IPS DF 6.9 (cell line): Measurements from ENCODE around the gene HDAC6.

Experiments used
- DNase-seq: peaks from one replicate; pipeline ENCODE4 v3.0.0-alpha.2; 2013; ENCODE audit warnings: low read depth, low spot score
- H3K27ac ChIP-seq: one replicate; pipeline ENCODE4 v1.5.1; 2013; ENCODE audit warnings: low read length, control low read depth
- H3K27me3 ChIP-seq: 2 replicates; pipeline ENCODE4 v1.6.1; 2013; ENCODE audit warnings: mild to moderate bottlenecking, low read length; ENCODE audit not compliant: control insufficient read depth, insufficient read depth
- H3K36me3 ChIP-seq: 2 replicates; pipeline ENCODE4 v1.6.1; 2013; ENCODE audit warnings: low read length; ENCODE audit not compliant: control insufficient read depth, insufficient read depth
- H3K4me1 ChIP-seq: 2 replicates; pipeline ENCODE4 v1.6.1; 2013; ENCODE audit warnings: low read length; ENCODE audit not compliant: control insufficient read depth, insufficient read depth
- H3K4me3 ChIP-seq: 2 replicates; pipeline ENCODE4 v1.5.1; 2013; ENCODE audit warnings: mild to moderate bottlenecking, low read length
- H3K9me3 ChIP-seq: 2 replicates; pipeline ENCODE4 v1.6.1; 2013; ENCODE audit warnings: low read length, inconsistent platforms; ENCODE audit not compliant: control insufficient read depth, insufficient read depth
- WGBS: extraction: QIAGEN DNeasy Blood & Tissue Kit; methylation state at CpG from one replicate; pipeline ENCODE4 v1.1.7; 2013; ENCODE audit warnings: mixed read lengths, missing lambda C conversion rate; ENCODE audit not compliant: insufficient read length, insufficient coverage; 5-methylcytosine and 5-hydroxymethylcytosine counted together

Gene HDAC6

DNA sequence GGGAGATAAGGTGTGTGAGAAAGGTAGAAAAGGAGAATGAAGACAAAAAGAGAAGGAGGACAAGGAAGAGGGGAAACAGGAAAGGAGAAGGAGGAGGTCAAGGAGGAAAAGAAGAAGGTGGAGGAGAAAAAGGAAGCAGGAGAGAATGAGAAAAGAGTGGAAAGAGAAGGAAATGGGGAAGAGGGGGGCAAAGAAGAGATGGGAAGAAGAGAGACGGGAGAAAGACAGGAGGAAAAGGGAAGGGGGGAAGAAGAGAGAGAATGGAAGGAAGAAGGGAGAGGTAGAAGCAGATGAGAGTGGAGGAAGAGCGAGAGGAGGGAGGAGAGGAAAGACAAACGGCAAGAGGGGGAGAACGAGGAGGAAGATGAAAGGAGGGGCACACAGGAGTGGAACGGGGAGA, 11.4 kb upstream of the HDAC6 start:
- Histone ChIP-seq H3K27ac (no peak overlapping the region), H3K4me1 (no peaks in the 10 kb centered on the region), H3K27me3 (no peaks in the 10 kb centered on the region), H3K36me3 (no peaks in the 10 kb centered on the region), H3K9me3 (no peaks in the 10 kb centered on the region), H3K4me3 (no peak overlapping the region)
- no peak for DNase-seq
- WGBS: no CpG with 5 or more reads among the region's 5 CpGs

DNA sequence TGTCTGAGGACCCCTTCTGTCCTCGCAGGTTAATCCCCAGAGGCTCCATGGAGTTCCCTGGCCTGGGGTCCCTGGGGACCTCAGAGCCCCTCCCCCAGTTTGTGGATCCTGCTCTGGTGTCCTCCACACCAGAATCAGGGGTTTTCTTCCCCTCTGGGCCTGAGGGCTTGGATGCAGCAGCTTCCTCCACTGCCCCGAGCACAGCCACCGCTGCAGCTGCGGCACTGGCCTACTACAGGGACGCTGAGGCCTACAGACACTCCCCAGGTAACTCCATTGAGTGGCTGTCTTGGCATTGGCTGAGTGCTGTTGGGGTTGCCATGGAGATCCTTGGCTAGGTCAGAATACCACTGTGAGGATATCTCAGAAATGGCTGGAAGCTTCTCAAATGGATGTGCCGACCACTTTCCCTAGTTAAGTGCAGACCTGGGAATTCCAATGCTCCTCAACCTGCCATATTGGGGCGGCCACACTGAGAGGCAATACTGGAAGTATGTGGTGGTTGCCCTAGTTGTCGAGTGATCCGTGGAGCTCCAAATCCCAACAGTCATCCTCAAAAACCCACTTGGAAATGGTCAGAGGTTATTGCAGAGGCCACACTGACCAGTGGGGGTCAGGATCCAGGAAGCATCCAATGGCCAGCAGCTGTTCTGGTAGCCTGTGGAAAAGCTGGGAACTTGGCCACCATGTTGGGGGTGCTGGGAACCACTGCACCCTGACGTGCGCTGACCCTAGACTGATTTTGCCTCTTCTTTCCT, 10.6 kb upstream of the HDAC6 start:
- H3K27ac ChIP-seq: no peak overlapping the region
- no peak for DNase-seq
- no CpG with 5 or more reads among the region's 11 CpGs for WGBS
- no peak overlapping the region for H3K4me3 ChIP-seq
- H3K4me1 ChIP-seq: no peaks in the 10 kb centered on the region
- no peaks in the 10 kb centered on the region for H3K9me3 ChIP-seq
- no peaks in the 10 kb centered on the region for H3K36me3 ChIP-seq
- H3K27me3 ChIP-seq: no peaks in the 10 kb centered on the region

DNA sequence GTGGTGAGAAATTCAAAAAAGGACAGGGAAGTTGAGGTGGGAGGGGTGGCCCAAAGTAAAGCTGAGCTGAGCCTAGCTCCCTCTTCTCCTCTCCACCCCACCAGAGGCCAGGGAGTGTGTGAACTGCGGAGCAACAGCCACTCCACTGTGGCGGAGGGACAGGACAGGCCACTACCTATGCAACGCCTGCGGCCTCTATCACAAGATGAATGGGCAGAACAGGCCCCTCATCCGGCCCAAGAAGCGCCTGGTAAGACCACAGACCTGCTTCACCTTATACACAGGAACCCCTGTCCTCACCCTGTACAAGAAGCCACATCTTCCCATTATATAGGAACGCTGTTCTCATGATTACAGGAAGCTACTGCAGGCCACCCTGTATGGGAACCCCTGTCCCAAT, 9.6 kb upstream of the HDAC6 start:
- DNase-seq: no peak
- Histone ChIP-seq H3K27me3 (no peaks in the 10 kb centered on the region), H3K4me3 (no peak overlapping the region), H3K4me1 (no peaks in the 10 kb centered on the region), H3K27ac (no peak overlapping the region), H3K9me3 (no peaks in the 10 kb centered on the region), H3K36me3 (no peaks in the 10 kb centered on the region)
- WGBS: no CpG with 5 or more reads among the region's 7 CpGs

DNA sequence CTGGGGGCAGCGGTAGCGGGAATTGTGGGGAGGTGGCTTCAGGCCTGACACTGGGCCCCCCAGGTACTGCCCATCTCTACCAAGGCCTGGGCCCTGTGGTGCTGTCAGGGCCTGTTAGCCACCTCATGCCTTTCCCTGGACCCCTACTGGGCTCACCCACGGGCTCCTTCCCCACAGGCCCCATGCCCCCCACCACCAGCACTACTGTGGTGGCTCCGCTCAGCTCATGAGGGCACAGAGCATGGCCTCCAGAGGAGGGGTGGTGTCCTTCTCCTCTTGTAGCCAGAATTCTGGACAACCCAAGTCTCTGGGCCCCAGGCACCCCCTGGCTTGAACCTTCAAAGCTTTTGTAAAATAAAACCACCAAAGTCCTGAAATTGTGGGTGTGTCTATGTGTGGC, 7.9 kb upstream of the HDAC6 start:
- Histone ChIP-seq H3K27me3 (no peaks in the 10 kb centered on the region), H3K9me3 (no peaks in the 10 kb centered on the region), H3K4me1 (no peaks in the 10 kb centered on the region), H3K36me3 (no peaks in the 10 kb centered on the region), H3K4me3 (no peak overlapping the region), H3K27ac (no peak overlapping the region)
- DNase-seq: no peak
- WGBS: no CpG with 5 or more reads among the region's 4 CpGs

DNA sequence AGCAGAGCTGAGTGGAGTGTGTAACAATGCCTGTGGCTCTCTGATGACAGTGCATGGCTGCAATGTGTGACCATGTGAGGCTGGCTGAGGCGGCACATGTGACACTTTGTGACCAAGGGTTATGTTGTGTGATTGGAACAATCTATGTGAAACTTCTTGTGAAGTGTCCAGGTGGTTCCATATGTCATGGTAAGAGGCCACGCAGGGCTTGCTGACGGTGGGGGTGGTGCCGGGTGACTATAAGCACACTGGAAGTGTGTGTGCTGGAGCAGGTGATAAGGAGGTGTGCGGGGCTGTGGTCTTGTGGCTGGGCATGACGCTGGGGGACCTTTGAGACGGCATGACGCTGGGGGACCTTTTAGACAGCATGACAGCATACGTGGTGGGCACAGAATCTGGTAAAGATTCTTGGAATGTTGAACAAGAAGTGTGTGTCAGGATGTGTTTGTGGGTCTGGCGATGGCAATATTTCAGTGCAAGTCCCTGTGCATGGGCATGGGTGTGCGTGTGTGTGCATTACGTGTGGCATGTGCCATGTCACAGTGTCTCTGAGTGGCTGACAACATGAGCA, 7.4 kb upstream of the HDAC6 start:
- H3K36me3 ChIP-seq: no peaks in the 10 kb centered on the region
- no CpG with 5 or more reads among the region's 12 CpGs for WGBS
- no peaks in the 10 kb centered on the region for H3K27me3 ChIP-seq
- no peak overlapping the region for H3K4me3 ChIP-seq
- H3K27ac ChIP-seq: no peak overlapping the region
- no peaks in the 10 kb centered on the region for H3K9me3 ChIP-seq
- no peaks in the 10 kb centered on the region for H3K4me1 ChIP-seq
- no peak for DNase-seq

DNA sequence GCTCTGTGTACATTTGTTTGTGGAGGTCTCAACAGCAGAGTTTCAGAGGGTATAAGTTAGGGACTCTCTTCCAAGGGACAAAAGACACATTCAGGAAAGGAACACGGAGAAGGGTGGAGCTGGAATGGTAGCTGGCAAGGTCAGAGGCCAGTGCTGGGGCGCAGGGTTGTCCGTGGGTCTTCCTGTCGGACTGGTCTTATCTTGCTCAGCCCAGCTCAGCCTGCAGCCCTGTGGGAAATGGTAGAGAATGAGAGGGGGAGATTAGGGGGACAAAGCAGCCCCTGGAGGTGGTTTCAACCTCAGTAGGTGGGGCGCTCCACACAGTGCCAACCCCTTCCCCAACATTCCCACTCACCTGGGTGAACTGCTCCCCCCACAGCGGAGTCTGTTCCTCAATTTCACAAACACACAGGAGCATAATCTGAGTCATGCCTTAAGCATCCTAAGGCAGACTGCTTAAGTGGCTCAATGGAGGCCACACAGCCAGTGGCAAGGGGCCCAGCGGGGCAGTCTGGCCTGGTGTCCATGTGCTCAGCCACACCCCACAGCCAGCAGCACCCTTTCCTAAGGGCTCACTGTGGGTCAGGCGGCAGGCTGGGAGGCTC, 6.9 kb upstream of the HDAC6 start:
- Histone ChIP-seq H3K27me3 (no peaks in the 10 kb centered on the region), H3K9me3 (no peaks in the 10 kb centered on the region), H3K36me3 (no peaks in the 10 kb centered on the region), H3K4me3 (no peak overlapping the region), H3K4me1 (no peaks in the 10 kb centered on the region), H3K27ac (no peak overlapping the region)
- WGBS: no CpG with 5 or more reads among the region's 8 CpGs
- DNase-seq: no peak

DNA sequence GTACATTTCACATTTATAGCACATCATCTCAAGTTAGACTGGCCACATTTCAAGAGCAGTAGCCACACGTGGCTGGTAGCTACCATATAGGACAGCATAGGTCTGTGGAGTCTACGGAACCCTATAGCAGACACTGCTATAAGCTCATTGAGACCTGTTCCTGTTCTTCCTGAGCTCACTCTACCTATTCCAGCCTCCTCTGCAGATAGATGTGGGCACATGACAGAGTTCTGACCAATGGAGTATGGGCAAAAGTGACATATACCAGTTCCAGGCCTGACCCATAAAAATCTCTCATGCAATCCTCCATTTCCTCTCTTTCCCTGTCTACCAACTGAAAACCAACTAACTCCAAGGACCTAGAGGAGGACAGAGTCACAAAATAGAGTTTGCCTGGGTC, 3.5 kb upstream of the HDAC6 start:
- no CpG with 5 or more reads among the region's 2 CpGs for WGBS
- no peaks in the 10 kb centered on the region for H3K36me3 ChIP-seq
- H3K4me3 ChIP-seq: no peak overlapping the region
- H3K9me3 ChIP-seq: no peaks in the 10 kb centered on the region
- H3K27ac ChIP-seq: no peak overlapping the region
- DNase-seq: no peak
- H3K4me1 ChIP-seq: no peaks in the 10 kb centered on the region
- H3K27me3 ChIP-seq: no peaks in the 10 kb centered on the region

DNA sequence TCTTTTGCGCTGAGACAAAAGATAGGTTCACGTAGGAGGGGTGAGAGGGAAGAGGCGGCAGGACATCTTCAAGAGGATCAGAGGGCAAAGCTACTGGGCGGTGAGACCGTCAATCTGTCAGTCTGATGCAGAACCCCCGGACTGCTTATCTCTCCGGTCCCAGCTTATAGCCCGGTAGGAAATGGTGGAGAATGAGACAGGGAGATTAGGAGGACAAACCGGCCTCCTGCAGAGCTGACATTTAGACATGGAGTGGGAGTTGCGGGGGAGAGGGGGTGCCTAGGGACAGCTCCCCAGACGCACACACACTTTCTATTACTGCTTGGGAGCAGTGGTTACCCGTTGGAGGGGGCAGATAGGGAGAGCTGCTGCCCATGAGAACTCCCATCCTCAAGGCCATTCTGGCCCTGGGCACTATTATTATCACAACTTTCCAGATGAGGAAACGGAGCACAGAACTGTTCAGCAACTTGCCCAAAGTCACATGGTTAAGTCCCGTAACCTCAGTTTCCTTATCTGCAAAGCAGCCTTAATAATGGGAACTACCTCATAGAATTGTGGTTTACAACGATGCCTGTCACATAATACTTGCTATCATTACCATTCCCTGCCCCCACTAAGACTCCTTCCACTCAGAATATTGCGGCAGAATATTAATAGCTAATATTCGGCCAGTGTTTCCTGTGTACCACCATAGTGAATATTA, 1.1 kb upstream of the HDAC6 start:
- H3K4me1 ChIP-seq: no peaks in the 10 kb centered on the region
- no peak for DNase-seq
- H3K9me3 ChIP-seq: no peaks in the 10 kb centered on the region
- H3K36me3 ChIP-seq: peaks cover 3% of the 10 kb centered on the region; the same call in 1 of the 2 replicates
- no peak overlapping the region for H3K27ac ChIP-seq
- peak overlapping the region; percentile 98; the same call in 1 of the 2 replicates for H3K4me3 ChIP-seq
- WGBS: no CpG with 5 or more reads among the region's 17 CpGs
- H3K27me3 ChIP-seq: no peaks in the 10 kb centered on the region

DNA sequence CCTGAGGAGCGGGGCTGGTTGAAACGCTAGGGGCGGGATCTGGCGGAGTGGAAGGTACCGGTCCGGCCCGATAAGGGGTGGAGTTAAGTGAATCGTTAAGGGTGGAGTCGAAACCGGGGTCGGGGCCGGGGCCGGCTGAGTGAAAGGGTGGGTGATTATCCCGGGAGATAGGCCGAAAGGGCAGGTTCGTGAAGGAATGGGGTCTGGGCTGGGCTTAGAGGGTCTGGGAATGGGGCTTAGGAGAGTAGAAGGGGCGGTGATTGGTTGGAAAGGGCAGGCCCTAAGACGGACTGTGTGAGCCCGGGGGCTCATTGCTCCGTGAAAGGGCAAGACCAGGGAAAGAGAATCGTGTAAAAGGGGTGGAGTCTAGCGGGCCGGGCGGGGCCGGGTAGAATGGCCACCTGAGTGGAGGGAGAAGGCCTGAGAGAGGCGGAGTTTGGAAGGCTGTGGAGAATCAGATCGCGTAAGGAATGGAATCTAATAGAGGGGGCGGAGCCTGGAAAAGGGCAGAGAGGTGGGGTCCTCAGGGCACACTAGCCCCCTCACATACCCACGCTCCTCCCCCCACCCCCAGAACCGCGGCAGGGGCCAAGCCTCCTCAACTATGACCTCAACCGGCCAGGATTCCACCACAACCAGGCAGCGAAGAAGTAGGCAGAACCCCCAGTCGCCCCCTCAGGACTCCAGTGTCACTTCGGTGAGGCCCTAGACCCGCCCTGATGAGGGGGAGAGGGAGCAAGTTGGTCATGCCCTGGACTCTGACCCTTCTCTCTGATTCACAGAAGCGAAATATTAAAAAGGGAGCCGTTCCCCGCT, 430 bp downstream of the HDAC6 start:
- Histone ChIP-seq H3K9me3 (no peaks in the 10 kb centered on the region), H3K27me3 (no peaks in the 10 kb centered on the region), H3K27ac (no peak overlapping the region), H3K4me3 (peak overlapping the region; percentile 94; the same call in 1 of the 2 replicates), H3K36me3 (peaks cover 3% of the 10 kb centered on the region; the same call in 1 of the 2 replicates), H3K4me1 (no peaks in the 10 kb centered on the region)
- peak; percentile 55 for DNase-seq
- no CpG with 5 or more reads among the region's 40 CpGs for WGBS

DNA sequence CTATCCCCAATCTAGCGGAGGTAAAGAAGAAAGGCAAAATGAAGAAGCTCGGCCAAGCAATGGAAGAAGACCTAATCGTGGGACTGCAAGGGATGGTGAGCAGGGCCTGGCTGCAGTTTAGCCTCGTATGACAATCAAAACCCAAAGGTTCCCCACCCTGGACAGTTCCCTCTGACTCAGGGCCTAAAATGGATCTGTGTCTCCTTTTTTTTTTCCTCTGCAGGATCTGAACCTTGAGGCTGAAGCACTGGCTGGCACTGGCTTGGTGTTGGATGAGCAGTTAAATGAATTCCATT, 986 bp downstream of the HDAC6 start:
- Histone ChIP-seq H3K36me3 (peaks cover 3% of the 10 kb centered on the region; the same call in 1 of the 2 replicates), H3K9me3 (no peaks in the 10 kb centered on the region), H3K4me3 (peak overlapping the region; percentile 94; the same call in 1 of the 2 replicates), H3K4me1 (no peaks in the 10 kb centered on the region), H3K27ac (no peak overlapping the region), H3K27me3 (no peaks in the 10 kb centered on the region)
- no CpG with 5 or more reads among the region's 4 CpGs for WGBS
- DNase-seq: no peak
